H9 (cell line): Measurements from ENCODE around the gene ERP27. TPM values are rescaled to one million over a fixed set of nuclear protein-coding genes. Genes with fewer than 3 reads are reported as not detected.

Source experiments
- DNase-seq: peaks from one replicate; pipeline ENCODE4 v3.0.0-alpha.2; 2017
- H2AFZ ChIP-seq: one replicate; pipeline ENCODE4 v1.6.1; 2013; ENCODE audit warnings: mild to moderate bottlenecking, low read length, control low read depth, moderate library complexity
- H2AK5ac ChIP-seq: 2 replicates; pipeline ENCODE4 v1.6.1; 2013; ENCODE audit warnings: low read length, control low read depth, mixed read lengths; ENCODE audit not compliant: insufficient read length
- H2BK120ac ChIP-seq: one replicate; pipeline ENCODE4 v1.6.1; 2013; ENCODE audit warnings: low read depth, mild to moderate bottlenecking, low read length, control low read depth, inconsistent platforms; ENCODE audit not compliant: poor library complexity, severe bottlenecking
- H2BK12ac ChIP-seq: 2 replicates; pipeline ENCODE4 v1.6.1; 2013; ENCODE audit warnings: low read length, control low read depth, mixed read lengths, low read depth; ENCODE audit not compliant: insufficient read length
- H2BK15ac ChIP-seq: 2 replicates; pipeline ENCODE4 v1.6.1; 2013; ENCODE audit warnings: low read depth, low read length, control low read depth
- H2BK20ac ChIP-seq: one replicate; pipeline ENCODE4 v1.6.1; 2013; ENCODE audit warnings: low read depth, mild to moderate bottlenecking, low read length, control low read depth, inconsistent platforms; ENCODE audit not compliant: poor library complexity, severe bottlenecking
- H2BK5ac ChIP-seq: 2 replicates; pipeline ENCODE4 v1.6.1; 2013; ENCODE audit warnings: low read length, control low read depth, mixed read lengths; ENCODE audit not compliant: insufficient read length
- H3K14ac ChIP-seq: 2 replicates; pipeline ENCODE4 v1.6.1; 2013; ENCODE audit warnings: low read length, control low read depth; ENCODE audit not compliant: insufficient read depth
- H3K18ac ChIP-seq: 2 replicates; pipeline ENCODE4 v1.6.1; 2013; ENCODE audit warnings: low read depth, mild to moderate bottlenecking, mixed read lengths, low read length, control low read depth; ENCODE audit not compliant: insufficient read length
- H3K23ac ChIP-seq: 2 replicates; pipeline ENCODE4 v1.6.1; 2013; ENCODE audit warnings: low read length, control low read depth, mixed read lengths, low read depth; ENCODE audit not compliant: insufficient read length
- H3K23me2 ChIP-seq: 2 replicates; pipeline ENCODE4 v1.6.1; 2013; ENCODE audit warnings: low read depth, mild to moderate bottlenecking, mixed read lengths, low read length, control low read depth; ENCODE audit not compliant: insufficient read length, poor library complexity, severe bottlenecking
- H3K27ac ChIP-seq: 2 replicates; pipeline ENCODE4 v1.5.1; 2013; ENCODE audit warnings: low read length, control low read depth, mixed read lengths, low read depth; ENCODE audit not compliant: insufficient read length
- H3K27me3 ChIP-seq: 2 replicates; pipeline ENCODE4 v1.6.1; 2013; ENCODE audit warnings: low read length, control low read depth, inconsistent platforms; ENCODE audit not compliant: insufficient read depth
- H3K4ac ChIP-seq: 2 replicates; pipeline ENCODE4 v1.6.1; 2013; ENCODE audit warnings: low read depth, mild to moderate bottlenecking, control low read depth, inconsistent platforms, low read length, moderate library complexity
- H3K4me1 ChIP-seq: 2 replicates; pipeline ENCODE4 v1.6.1; 2013; ENCODE audit warnings: low read length, control low read depth, inconsistent platforms; ENCODE audit not compliant: insufficient read depth
- H3K4me2 ChIP-seq: 2 replicates; pipeline ENCODE4 v1.6.1; 2013; ENCODE audit warnings: low read length, control low read depth, mixed read lengths; ENCODE audit not compliant: insufficient read length, insufficient read depth
- H3K56ac ChIP-seq: 2 replicates; pipeline ENCODE4 v1.6.1; 2013; ENCODE audit warnings: low read depth, mild to moderate bottlenecking, mixed read lengths, low read length, control low read depth; ENCODE audit not compliant: insufficient read length
- H3K79me1 ChIP-seq: 2 replicates; pipeline ENCODE4 v1.6.1; 2013; ENCODE audit warnings: low read depth, mild to moderate bottlenecking, moderate library complexity, low read length, control low read depth, inconsistent platforms; ENCODE audit not compliant: insufficient read depth, poor library complexity, severe bottlenecking
- H3K79me2 ChIP-seq: 2 replicates; pipeline ENCODE4 v1.6.1; 2013; ENCODE audit warnings: low read length, control low read depth, inconsistent platforms; ENCODE audit not compliant: insufficient read depth
- H3K9ac ChIP-seq: 2 replicates; pipeline ENCODE4 v1.6.1; 2013; ENCODE audit warnings: low read length, control low read depth, mixed read lengths; ENCODE audit not compliant: insufficient read length; ENCODE audit errors: extremely low read depth
- H3K9me3 ChIP-seq: one replicate; pipeline ENCODE4 v1.6.1; 2013; ENCODE audit warnings: low read depth, low read length, inconsistent platforms; ENCODE audit not compliant: control insufficient read depth
- H3T11ph ChIP-seq: one replicate; pipeline ENCODE4 v1.6.1; 2013; ENCODE audit warnings: mild to moderate bottlenecking, low read length, control low read depth, inconsistent platforms
- H4K20me1 ChIP-seq: one replicate; pipeline ENCODE4 v1.6.1; 2013; ENCODE audit not compliant: control insufficient read depth, insufficient read length, insufficient read depth
- H4K5ac ChIP-seq: 2 replicates; pipeline ENCODE4 v1.6.1; 2013; ENCODE audit warnings: low read depth, mild to moderate bottlenecking, mixed read lengths, low read length, control low read depth; ENCODE audit not compliant: insufficient read length
- H4K8ac ChIP-seq: replicated peaks from 2 replicates; pipeline ENCODE4 v1.6.1; 2013; ENCODE audit warnings: low read length, control low read depth, mixed read lengths, low read depth; ENCODE audit not compliant: insufficient read length
- H4K91ac ChIP-seq: 2 replicates; pipeline ENCODE4 v1.6.1; 2013; ENCODE audit warnings: low read depth, mild to moderate bottlenecking, moderate library complexity, mixed read lengths, low read length, control low read depth; ENCODE audit not compliant: insufficient read length
- H3K27ac Mint-ChIP-seq, 3 experiments: 2 replicates in 2 of 3; 3 replicates in 1 of 3; pipeline ENCODE4 v1.8.0; 2020 to 2021; ENCODE audit warnings: mixed read lengths in 3 of 3, mild to moderate bottlenecking in 1 of 3, moderate library complexity in 1 of 3
- H3K27me3 Mint-ChIP-seq: 2 replicates; pipeline ENCODE4 v1.8.0; 2021; ENCODE audit warnings: low read depth, mild to moderate bottlenecking, moderate library complexity, mixed read lengths
- H3K36me3 Mint-ChIP-seq, 3 experiments: 2 replicates in 2 of 3; 3 replicates in 1 of 3; pipeline ENCODE4 v1.8.0; 2020 to 2021; ENCODE audit warnings: low read depth in 3 of 3, mixed read lengths in 3 of 3; ENCODE audit not compliant: insufficient read depth in 1 of 3
- H3K4me1 Mint-ChIP-seq, 2 experiments: 2 replicates each; pipeline ENCODE4 v1.8.0; 2020; ENCODE audit warnings: mixed read lengths in 2 of 2
- H3K4me3 Mint-ChIP-seq, 2 experiments: 2 replicates in 1 of 2; 3 replicates in 1 of 2; pipeline ENCODE4 v1.8.0; 2020 to 2021; ENCODE audit warnings: mild to moderate bottlenecking in 2 of 2, mixed read lengths in 2 of 2, moderate library complexity in 1 of 2
- H3K9me3 Mint-ChIP-seq, 2 experiments: 2 replicates in 1 of 2; 3 replicates in 1 of 2; pipeline ENCODE4 v1.8.0; 2020; ENCODE audit warnings: mild to moderate bottlenecking in 2 of 2, mixed read lengths in 2 of 2, moderate library complexity in 1 of 2
- CTCF ChIP-seq: fragments of 200-600 bp; sonication (generic); conservative IDR thresholded peaks from 3 replicates; pipeline ENCODE4 v1.8.0; 2021; ENCODE audit warnings: antibody characterized with exemption, mild to moderate bottlenecking
- WGBS: extraction: QIAGEN DNeasy Blood & Tissue Kit; methylation state at CpG from one replicate; pipeline ENCODE4 v1.1.7; 2013; ENCODE audit warnings: missing lambda C conversion rate, low lambda C conversion rate, mixed read lengths; ENCODE audit not compliant: insufficient read length; ENCODE audit errors: extremely low coverage; 5-methylcytosine and 5-hydroxymethylcytosine counted together
- total RNA-seq: library from RNA; stranded (reverse); gene quantifications from 2 replicates; pipeline ENCODE4 v1.2.1, GENCODE V29; 2021

Gene ERP27
- total RNA-seq, 1 experiment from 2014 or later: not detected

- no peak overlapping the region for H2AK5ac ChIP-seq
- H3K79me1 ChIP-seq: no peaks in the 10 kb centered on the region
- no peak overlapping the region for H2BK15ac ChIP-seq
- H2BK12ac ChIP-seq: no peak overlapping the region
- H4K20me1 ChIP-seq: no peaks in the 10 kb centered on the region
- H2AFZ ChIP-seq: no peak overlapping the region
- no peak overlapping the region for H3K9ac ChIP-seq
- no peak overlapping the region for H3K27ac ChIP-seq
- no peak overlapping the region for H3K23ac ChIP-seq
- no peak overlapping the region for H3K18ac ChIP-seq
- H3K9me3 ChIP-seq: no peaks in the 10 kb centered on the region
- no peak overlapping the region for H2BK20ac ChIP-seq
- H4K8ac ChIP-seq: no peak overlapping the region
- no peak overlapping the region for H2BK120ac ChIP-seq
- H3K27me3 ChIP-seq: no peaks in the 10 kb centered on the region
- no peak overlapping the region for H4K5ac ChIP-seq
- TF ChIP-seq CTCF: no peak
- H3K9me3 Mint-ChIP-seq: no peaks in the 10 kb centered on the region
- no CpG with 5 or more reads among the region's 8 CpGs for WGBS
- H3K27me3 Mint-ChIP-seq: no peaks in the 10 kb centered on the region; the same call in 1 of the 2 replicates
- H3K23me2 ChIP-seq: no peaks in the 10 kb centered on the region
- H3K4me3 Mint-ChIP-seq: no peak overlapping the region
- no peaks in the 10 kb centered on the region for H3K79me2 ChIP-seq
- H3K4me1 Mint-ChIP-seq: no peaks in the 10 kb centered on the region
- no peak overlapping the region for H4K91ac ChIP-seq
- peak overlapping the region in 1 of 3 experiments; percentile 44; a peak in 1 of 7 replicates for H3K27ac Mint-ChIP-seq
- no peak for DNase-seq
- H3K4me1 ChIP-seq: no peaks in the 10 kb centered on the region
- no peaks in the 10 kb centered on the region for H3K36me3 Mint-ChIP-seq
- no peak overlapping the region for H3K56ac ChIP-seq
- no peak overlapping the region for H3K4me2 ChIP-seq
- no peak overlapping the region for H3K4ac ChIP-seq
- no peak overlapping the region for H3T11ph ChIP-seq
- no peak overlapping the region for H3K14ac ChIP-seq
- H2BK5ac ChIP-seq: no peak overlapping the region
These were observed 59.0 kb downstream of the ERP27 start for GRCh38 chr12:14879222-14879933.
